Heart left ventricle (tissue), 13 donors: ENCODE measurements around the gene CD24.

Experiments
- POLR2A ChIP-seq, 2 donors: fragments of 450-650 bp; IDR thresholded peaks; one replicate each; pipeline ENCODE4 v1.6.1; 2017; ENCODE audit warnings: antibody characterized with exemption in 2 of 2, mild to moderate bottlenecking in 2 of 2, moderate library complexity in 2 of 2
- TF ChIP-seq, protein P1 (sequence below), 12 donors: fragments of 200-600 bp; sonication (generic) in 4 of 12; IDR thresholded peaks; one replicate each; pipeline versions ENCODE4 v1.5.0 to v1.8.0; 2018 to 2022; ENCODE audit warnings: antibody characterized with exemption in 12 of 12, mild to moderate bottlenecking in 5 of 12
- donor health status: ischemic (EF 13 %, LVEDD 7.1; RV severe dilation, severe dysfunction).
- donor health status: DM: no; HTN: yes; CAD: no.
- donor health status: DM: no; HTN: no; CAD: no.
- donor health status: ischemic (EF 25% LVEDD 6.9; RV normal size, moderate dysfunction).
- donor health status: ischemic (EF 25% LVEDD 5.7; RV mildly dilated, moderate dysfunction).
- donor health status: ischemic (EF 35%, LVEDD 5.7; RV mildly dilated, moderate dysfunction).
- donor health status: nonischemic (EF 11% LVEDD 7.7; RV severe dilation, severe dysfunction).
- donor health status: DM: yes; HTN: yes; CAD: no.
- donor health status: PGD.
- donor health status: ischemic (EF 29% LVEDD 5.4; RV normal size, mild dysfunction).
- donor health status: nonischemic (EF 23%, LVEDD 6.1; RV moderate dilation, normal function).

DNA sequence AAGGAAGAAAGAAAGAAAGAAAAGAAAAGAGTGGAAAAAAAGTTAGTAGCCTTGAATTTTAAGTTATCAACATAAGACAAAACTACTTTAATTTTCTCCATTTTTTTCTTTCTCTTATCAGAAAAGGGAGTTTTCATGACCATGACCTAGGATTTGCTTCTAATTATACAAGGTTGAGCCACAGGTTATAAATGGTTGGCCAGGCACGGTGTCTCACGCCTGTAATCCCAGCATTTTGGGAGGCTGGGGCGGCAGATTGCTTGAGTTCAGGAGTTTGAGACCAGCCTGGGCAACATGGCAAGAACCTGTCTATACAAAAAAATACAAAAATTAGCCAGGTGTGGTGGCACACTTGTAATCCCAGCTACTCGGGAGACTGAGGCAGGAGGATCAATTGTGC, 45.7 kb upstream of the CD24 start:
- TF ChIP-seq, protein P1, sequence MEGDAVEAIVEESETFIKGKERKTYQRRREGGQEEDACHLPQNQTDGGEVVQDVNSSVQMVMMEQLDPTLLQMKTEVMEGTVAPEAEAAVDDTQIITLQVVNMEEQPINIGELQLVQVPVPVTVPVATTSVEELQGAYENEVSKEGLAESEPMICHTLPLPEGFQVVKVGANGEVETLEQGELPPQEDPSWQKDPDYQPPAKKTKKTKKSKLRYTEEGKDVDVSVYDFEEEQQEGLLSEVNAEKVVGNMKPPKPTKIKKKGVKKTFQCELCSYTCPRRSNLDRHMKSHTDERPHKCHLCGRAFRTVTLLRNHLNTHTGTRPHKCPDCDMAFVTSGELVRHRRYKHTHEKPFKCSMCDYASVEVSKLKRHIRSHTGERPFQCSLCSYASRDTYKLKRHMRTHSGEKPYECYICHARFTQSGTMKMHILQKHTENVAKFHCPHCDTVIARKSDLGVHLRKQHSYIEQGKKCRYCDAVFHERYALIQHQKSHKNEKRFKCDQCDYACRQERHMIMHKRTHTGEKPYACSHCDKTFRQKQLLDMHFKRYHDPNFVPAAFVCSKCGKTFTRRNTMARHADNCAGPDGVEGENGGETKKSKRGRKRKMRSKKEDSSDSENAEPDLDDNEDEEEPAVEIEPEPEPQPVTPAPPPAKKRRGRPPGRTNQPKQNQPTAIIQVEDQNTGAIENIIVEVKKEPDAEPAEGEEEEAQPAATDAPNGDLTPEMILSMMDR (IDR thresholded peaks at IDR 0.05), result no peak
- no peak for TF ChIP-seq POLR2A (IDR thresholded peaks at IDR 0.05)
